PFSK-1 (cell line): ENCODE results near the gene LAMB2. TPM values are rescaled to one million over a fixed set of nuclear protein-coding genes. Genes with fewer than 3 reads are reported as not detected.
A peak's percentile ranks its signal among the peaks of the same experiment; 100 is the strongest.

ENCODE experiments used
- FOXP2 ChIP-seq: optimal IDR thresholded peaks from 2 replicates; pipeline ENCODE3; 2011; ENCODE audit warnings: borderline replicate concordance, control low read depth, inconsistent platforms; ENCODE audit not compliant: insufficient read depth; ENCODE audit errors: extremely low read length, extremely low read depth
- POLR2AphosphoS5 ChIP-seq: IDR thresholded peaks from 2 replicates; pipeline ENCODE4 v1.6.1; 2012; ENCODE audit warnings: low read depth, mild to moderate bottlenecking, control low read depth, low read length, moderate library complexity
- SIN3A ChIP-seq: IDR thresholded peaks from 2 replicates; pipeline ENCODE4 v1.6.1; 2012; ENCODE audit warnings: mild to moderate bottlenecking, low read length, moderate library complexity, borderline replicate concordance; ENCODE audit not compliant: insufficient read depth
- TAF1 ChIP-seq: IDR thresholded peaks from 2 replicates; pipeline ENCODE4 v1.6.1; 2012; ENCODE audit warnings: low read length, control low read depth, borderline replicate concordance; ENCODE audit not compliant: insufficient read depth
- polyA plus RNA-seq: library from polyadenylated mRNA; unstranded; fragments of >200 nt; gene quantifications from one replicate; pipeline ENCODE4 v1.2.1, GENCODE V29; 2012; ENCODE audit warnings: low read depth, missing spikeins; ENCODE audit not compliant: insufficient read length
- TF ChIP-seq, protein P1 (sequence below), 2 experiments: IDR thresholded peaks; 2 replicates each; pipeline versions ENCODE4 v1.6.1 to v1.8.0; 2011 to 2012; ENCODE audit warnings: low read depth in 2 of 2, low read length in 2 of 2, control low read depth in 1 of 2, inconsistent platforms in 1 of 2, mild to moderate bottlenecking in 1 of 2, moderate library complexity in 1 of 2; ENCODE audit not compliant: insufficient read depth in 1 of 2

Gene LAMB2
- polyA plus RNA-seq, result 201 TPM

DNA sequence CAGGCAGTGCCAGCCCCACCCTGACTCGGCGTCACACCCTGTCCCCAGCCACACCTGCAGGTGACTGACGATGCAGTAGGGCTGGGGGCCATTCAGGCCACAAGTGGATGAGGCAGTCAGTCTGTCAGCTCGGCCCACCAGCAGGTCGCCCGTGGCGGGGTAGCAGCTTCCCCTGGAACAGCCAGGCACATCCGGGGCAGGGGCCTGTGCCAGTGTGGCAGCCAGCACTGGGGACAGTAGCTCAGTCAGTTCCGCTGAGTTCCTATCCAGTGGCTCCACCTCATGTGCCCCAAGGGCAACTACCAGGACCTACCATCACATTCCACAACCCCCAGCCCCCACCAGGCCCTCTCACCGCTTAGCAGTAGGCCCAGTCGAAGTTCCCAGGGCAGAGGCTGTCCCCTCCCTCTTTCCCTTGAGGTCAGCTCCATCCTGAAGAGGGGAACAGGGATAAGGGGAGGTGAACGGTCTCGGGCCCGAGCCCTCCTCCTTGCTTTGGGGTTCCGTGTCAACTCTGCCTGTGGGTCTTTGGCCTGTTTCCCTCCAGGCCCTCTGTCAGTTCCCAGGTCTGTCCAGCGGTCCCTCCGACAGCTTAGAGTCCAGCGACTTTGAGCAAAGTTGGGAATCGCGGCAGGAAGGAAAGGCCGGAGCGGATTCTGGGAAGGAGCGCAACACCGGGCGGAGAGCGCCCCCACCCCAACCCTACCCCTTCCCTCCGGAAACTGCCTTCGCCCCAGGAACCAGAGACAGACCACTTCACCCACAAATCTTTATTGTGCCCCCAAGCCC is at the start of gene LAMB2:
LAMB2 (minus strand) TSS at position 614 of the 789 bp plus-strand sequence; CDS start at position 431, 183 bp downstream.
- TF ChIP-seq FOXP2 (peak; percentile 24), POLR2AphosphoS5 (0 out of 2 replicates have a peak, but pooled peaks have one; percentile 51)
- TF ChIP-seq, protein P1, sequence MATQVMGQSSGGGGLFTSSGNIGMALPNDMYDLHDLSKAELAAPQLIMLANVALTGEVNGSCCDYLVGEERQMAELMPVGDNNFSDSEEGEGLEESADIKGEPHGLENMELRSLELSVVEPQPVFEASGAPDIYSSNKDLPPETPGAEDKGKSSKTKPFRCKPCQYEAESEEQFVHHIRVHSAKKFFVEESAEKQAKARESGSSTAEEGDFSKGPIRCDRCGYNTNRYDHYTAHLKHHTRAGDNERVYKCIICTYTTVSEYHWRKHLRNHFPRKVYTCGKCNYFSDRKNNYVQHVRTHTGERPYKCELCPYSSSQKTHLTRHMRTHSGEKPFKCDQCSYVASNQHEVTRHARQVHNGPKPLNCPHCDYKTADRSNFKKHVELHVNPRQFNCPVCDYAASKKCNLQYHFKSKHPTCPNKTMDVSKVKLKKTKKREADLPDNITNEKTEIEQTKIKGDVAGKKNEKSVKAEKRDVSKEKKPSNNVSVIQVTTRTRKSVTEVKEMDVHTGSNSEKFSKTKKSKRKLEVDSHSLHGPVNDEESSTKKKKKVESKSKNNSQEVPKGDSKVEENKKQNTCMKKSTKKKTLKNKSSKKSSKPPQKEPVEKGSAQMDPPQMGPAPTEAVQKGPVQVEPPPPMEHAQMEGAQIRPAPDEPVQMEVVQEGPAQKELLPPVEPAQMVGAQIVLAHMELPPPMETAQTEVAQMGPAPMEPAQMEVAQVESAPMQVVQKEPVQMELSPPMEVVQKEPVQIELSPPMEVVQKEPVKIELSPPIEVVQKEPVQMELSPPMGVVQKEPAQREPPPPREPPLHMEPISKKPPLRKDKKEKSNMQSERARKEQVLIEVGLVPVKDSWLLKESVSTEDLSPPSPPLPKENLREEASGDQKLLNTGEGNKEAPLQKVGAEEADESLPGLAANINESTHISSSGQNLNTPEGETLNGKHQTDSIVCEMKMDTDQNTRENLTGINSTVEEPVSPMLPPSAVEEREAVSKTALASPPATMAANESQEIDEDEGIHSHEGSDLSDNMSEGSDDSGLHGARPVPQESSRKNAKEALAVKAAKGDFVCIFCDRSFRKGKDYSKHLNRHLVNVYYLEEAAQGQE (IDR thresholded peaks at IDR 0.05; ENCODE audit: insufficient read depth in 1 of 2, low read depth in 2 of 2, low read length in 2 of 2), result no peak

DNA sequence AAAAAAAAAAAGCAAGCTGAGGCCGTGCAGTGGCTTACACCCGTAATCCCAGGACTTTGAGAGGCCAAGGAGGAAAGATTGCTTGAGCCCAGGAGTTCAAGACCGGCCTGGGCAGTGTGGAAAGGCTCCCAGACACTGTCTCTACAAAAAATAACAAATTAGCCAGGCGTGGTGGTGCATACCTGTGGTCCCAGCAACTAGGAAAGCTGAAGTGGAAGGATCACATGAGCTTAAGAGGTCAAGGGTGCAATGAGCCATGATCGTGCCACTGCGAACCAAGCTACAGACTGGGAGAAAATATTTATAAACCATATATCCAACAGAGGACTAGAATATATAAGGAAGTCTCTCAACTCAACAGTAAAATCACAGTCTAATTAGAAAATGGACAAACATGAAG is 48.5 kb upstream of the LAMB2 start:
- TF ChIP-seq, protein P1 (IDR thresholded peaks at IDR 0.05; ENCODE audit: insufficient read depth in 1 of 2, low read depth in 2 of 2, low read length in 2 of 2), result no peak
- TF ChIP-seq FOXP2 (no peak), TAF1 (no peak), POLR2AphosphoS5 (no peak), SIN3A (no peak)

DNA sequence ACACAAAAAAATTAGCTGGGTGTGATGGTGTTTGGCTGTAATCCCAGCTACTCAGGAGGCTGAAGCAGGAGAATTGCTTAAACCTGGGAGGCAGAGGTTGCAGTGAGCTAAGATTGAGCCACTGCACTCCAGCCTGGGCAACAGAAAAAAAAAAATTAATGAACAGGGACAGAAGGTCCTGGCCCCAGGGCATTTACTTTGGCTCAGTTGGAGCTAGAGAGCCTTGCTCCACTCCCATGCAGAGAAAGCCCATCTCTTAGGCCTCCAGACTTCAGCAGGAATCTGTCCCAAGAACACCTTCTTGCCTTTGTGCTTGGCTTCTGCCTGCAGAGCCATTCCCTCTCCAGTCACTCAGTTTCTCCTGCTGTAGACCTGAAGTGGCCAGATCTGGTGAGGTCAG is 47.3 kb upstream of the LAMB2 start:
- TF ChIP-seq FOXP2 (no peak), SIN3A (no peak), POLR2AphosphoS5 (no peak), TAF1 (no peak)
- TF ChIP-seq, protein P1 (IDR thresholded peaks at IDR 0.05; ENCODE audit: insufficient read depth in 1 of 2, low read depth in 2 of 2, low read length in 2 of 2), result no peak

DNA sequence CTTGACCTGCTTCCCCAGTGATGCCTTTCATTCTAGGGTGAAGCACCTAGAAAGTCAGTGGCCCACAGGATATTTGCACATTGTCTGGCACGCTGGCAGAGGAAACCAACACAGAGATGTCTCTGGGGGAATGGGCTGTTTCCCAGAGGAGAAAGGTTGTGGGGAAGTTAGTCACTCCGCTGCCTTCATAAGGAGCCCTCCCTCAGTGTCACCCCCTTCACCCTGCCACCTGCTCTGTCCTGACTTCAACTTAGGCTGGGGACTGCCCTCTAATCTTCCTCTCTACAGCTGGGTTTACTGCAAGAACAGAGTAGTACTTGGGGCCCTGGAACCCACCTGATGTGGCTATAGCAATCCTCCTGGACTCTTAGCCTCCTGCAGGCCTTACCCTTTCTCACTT is 44.2 kb upstream of the LAMB2 start:
- TF ChIP-seq SIN3A (no peak), FOXP2 (no peak), POLR2AphosphoS5 (no peak), TAF1 (no peak)
- TF ChIP-seq, protein P1 (IDR thresholded peaks at IDR 0.05; ENCODE audit: insufficient read depth in 1 of 2, low read depth in 2 of 2, low read length in 2 of 2), result no peak
